Astrocyte (in vitro differentiated cells and primary cell): ENCODE data around the gene VGLL4. TPM values are rescaled to one million over a fixed set of nuclear protein-coding genes. Genes with fewer than 3 reads are reported as not detected.
A peak's percentile ranks its signal among the peaks of the same experiment; 100 is the strongest.

ENCODE experiments used
- DNase-seq: peaks from one replicate; pipeline ENCODE4 v3.0.0-alpha.2; 2010; ENCODE audit warnings: low read depth
- FAIRE-seq: peaks from 2 replicates; lab custom pipeline; 2011; peaks lifted over from hg19 to GRCh38; lab: Jason Lieb, UNC
- H2AFZ ChIP-seq: 2 replicates; pipeline ENCODE4 v1.6.0; 2012; ENCODE audit warnings: low read depth, low read length, inconsistent platforms
- H3K27ac ChIP-seq: 2 replicates; pipeline ENCODE4 v1.5.1; 2011; ENCODE audit warnings: low read depth, low read length, inconsistent platforms
- H3K27me3 ChIP-seq: 2 replicates; pipeline ENCODE4 v1.6.0; 2011; ENCODE audit warnings: low read length, inconsistent platforms; ENCODE audit not compliant: insufficient read depth
- H3K36me3 ChIP-seq: 2 replicates; pipeline ENCODE4 v1.5.1; 2011; ENCODE audit warnings: low read length, inconsistent platforms; ENCODE audit not compliant: insufficient read depth
- H3K4me1 ChIP-seq: 2 replicates; pipeline ENCODE4 v1.5.1; 2011; ENCODE audit warnings: low read length, inconsistent platforms; ENCODE audit not compliant: insufficient read depth
- H3K4me2 ChIP-seq: 2 replicates; pipeline ENCODE4 v1.6.0; 2012; ENCODE audit warnings: low read length, inconsistent platforms
- H3K4me3 ChIP-seq: 2 replicates; pipeline ENCODE4 v1.5.1; 2011; ENCODE audit warnings: low read depth, mild to moderate bottlenecking, low read length, inconsistent platforms; ENCODE audit not compliant: insufficient read depth
- H3K79me2 ChIP-seq: 2 replicates; pipeline ENCODE4 v1.6.0; 2012; ENCODE audit warnings: mild to moderate bottlenecking, low read length, inconsistent platforms; ENCODE audit not compliant: insufficient read depth
- H3K9ac ChIP-seq: 2 replicates; pipeline ENCODE4 v1.6.0; 2012; ENCODE audit warnings: mild to moderate bottlenecking, low read length, inconsistent platforms
- H3K9me3 ChIP-seq: 2 replicates; pipeline ENCODE4 v1.5.1; 2012; ENCODE audit warnings: low read depth, mild to moderate bottlenecking, low read length, inconsistent platforms; ENCODE audit not compliant: insufficient read depth
- H4K20me1 ChIP-seq: 2 replicates; pipeline ENCODE4 v1.6.0; 2012; ENCODE audit warnings: low read length, inconsistent platforms; ENCODE audit not compliant: insufficient read depth
- H3K27ac Mint-ChIP-seq: one replicate; pipeline ENCODE4 v1.8.0; 2021; ENCODE audit warnings: mild to moderate bottlenecking, mixed read lengths; ENCODE audit not compliant: unreplicated experiment
- H3K27me3 Mint-ChIP-seq: one replicate; pipeline ENCODE4 v1.8.0; 2021; ENCODE audit warnings: low read depth, mixed read lengths; ENCODE audit not compliant: unreplicated experiment
- H3K36me3 Mint-ChIP-seq: one replicate; pipeline ENCODE4 v1.8.0; 2021; ENCODE audit warnings: low read depth, mixed read lengths; ENCODE audit not compliant: unreplicated experiment
- H3K4me1 Mint-ChIP-seq: one replicate; pipeline ENCODE4 v1.8.0; 2021; ENCODE audit warnings: low read depth, mixed read lengths; ENCODE audit not compliant: unreplicated experiment
- H3K4me3 Mint-ChIP-seq: one replicate; pipeline ENCODE4 v1.8.0; 2021; ENCODE audit warnings: mild to moderate bottlenecking, moderate library complexity, mixed read lengths; ENCODE audit not compliant: unreplicated experiment
- H3K9me3 Mint-ChIP-seq: one replicate; pipeline ENCODE4 v1.8.0; 2021; ENCODE audit warnings: mild to moderate bottlenecking, mixed read lengths; ENCODE audit not compliant: unreplicated experiment
- EZH2 ChIP-seq: IDR thresholded peaks from 2 replicates; pipeline ENCODE4 v1.6.1; 2012; ENCODE audit warnings: mild to moderate bottlenecking, low read length, inconsistent platforms; ENCODE audit not compliant: insufficient read depth
- total RNA-seq: library from RNA; stranded (reverse); gene quantifications from 2 replicates; pipeline ENCODE4 v1.2.1, GENCODE V29; 2021
- TF ChIP-seq, protein P1 (sequence below): IDR thresholded peaks from 2 replicates; pipeline ENCODE4 v1.5.1; 2011; ENCODE audit warnings: low read depth, mild to moderate bottlenecking, inconsistent platforms, low read length, moderate library complexity; ENCODE audit not compliant: insufficient read depth

VGLL4 gene
- total RNA-seq, 1 donor from 2014 or later: 70.3 TPM

DNA sequence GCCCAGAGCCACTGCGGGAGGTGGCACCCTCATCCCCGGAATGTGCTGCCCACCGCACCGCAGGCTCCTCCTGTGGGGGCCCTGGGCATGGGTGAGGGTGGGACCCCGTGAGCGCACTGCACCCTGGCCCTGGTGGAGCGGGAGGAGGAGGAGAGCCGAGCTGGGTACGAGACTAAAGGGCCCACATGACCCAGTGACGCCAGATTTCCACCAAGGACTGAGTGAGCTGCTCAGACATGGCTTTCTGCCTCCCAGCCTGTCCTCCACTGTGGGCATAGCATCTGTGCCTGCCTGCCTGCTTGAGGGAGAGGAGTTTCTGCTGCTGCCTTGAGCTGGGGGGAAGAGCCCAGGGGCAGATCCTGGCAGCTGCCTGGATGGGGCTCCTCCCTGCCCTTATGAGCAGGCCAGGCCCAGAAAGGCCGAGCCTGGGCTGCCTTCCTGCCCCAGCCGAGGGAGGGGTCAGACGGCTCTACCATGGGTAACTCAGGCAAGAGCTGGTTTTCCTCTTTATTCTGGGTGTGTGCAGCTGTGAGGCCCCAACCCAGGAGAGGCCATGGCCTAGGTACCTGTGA, 88.4 kb downstream of the VGLL4 start:
- Histone ChIP-seq H3K4me3 (no peak overlapping the region), H3K9me3 (no peaks in the 10 kb centered on the region), H3K27me3 (no peaks in the 10 kb centered on the region), H3K79me2 (peaks cover 57% of the 10 kb centered on the region), H3K36me3 (peaks cover 11% of the 10 kb centered on the region), H3K4me1 (peaks cover 41% of the 10 kb centered on the region), H3K27ac (no peak overlapping the region), H4K20me1 (peaks cover 46% of the 10 kb centered on the region), H3K4me2 (no peak overlapping the region), H2AFZ (no peak overlapping the region), H3K9ac (no peak overlapping the region)
- H3K36me3 Mint-ChIP-seq: peaks cover 19% of the 10 kb centered on the region
- no peak for TF ChIP-seq EZH2
- TF ChIP-seq, protein P1, sequence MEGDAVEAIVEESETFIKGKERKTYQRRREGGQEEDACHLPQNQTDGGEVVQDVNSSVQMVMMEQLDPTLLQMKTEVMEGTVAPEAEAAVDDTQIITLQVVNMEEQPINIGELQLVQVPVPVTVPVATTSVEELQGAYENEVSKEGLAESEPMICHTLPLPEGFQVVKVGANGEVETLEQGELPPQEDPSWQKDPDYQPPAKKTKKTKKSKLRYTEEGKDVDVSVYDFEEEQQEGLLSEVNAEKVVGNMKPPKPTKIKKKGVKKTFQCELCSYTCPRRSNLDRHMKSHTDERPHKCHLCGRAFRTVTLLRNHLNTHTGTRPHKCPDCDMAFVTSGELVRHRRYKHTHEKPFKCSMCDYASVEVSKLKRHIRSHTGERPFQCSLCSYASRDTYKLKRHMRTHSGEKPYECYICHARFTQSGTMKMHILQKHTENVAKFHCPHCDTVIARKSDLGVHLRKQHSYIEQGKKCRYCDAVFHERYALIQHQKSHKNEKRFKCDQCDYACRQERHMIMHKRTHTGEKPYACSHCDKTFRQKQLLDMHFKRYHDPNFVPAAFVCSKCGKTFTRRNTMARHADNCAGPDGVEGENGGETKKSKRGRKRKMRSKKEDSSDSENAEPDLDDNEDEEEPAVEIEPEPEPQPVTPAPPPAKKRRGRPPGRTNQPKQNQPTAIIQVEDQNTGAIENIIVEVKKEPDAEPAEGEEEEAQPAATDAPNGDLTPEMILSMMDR: no peak
- H3K9me3 Mint-ChIP-seq: no peaks in the 10 kb centered on the region
- H3K27me3 Mint-ChIP-seq: no peaks in the 10 kb centered on the region
- peak overlapping the region; percentile 34 for H3K4me3 Mint-ChIP-seq
- DNase-seq (no peak), FAIRE-seq (no peak)
- peaks cover 35% of the 10 kb centered on the region for H3K4me1 Mint-ChIP-seq
- H3K27ac Mint-ChIP-seq: peak overlapping the region; percentile 82

DNA sequence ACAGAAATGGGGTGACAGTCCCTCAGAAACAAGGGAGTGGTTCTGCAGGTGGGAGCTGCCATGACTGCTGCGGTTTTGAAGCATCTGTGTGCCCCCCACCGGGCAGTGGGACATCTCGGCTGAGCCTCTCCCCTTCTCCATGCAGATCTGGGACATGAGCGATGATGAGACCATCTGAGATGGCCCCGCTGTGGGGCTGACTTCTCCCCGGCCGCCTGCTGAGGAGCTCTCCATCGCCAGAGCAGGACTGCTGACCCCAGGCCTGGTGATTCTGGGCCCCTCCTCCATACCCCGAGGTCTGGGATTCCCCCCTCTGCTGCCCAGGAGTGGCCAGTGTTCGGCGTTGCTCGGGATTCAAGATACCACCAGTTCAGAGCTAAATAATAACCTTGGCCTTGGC, 89.0 kb downstream of the VGLL4 start:
- Histone ChIP-seq H3K27me3 (no peaks in the 10 kb centered on the region), H4K20me1 (peaks cover 40% of the 10 kb centered on the region), H3K36me3 (peaks cover 8% of the 10 kb centered on the region), H3K27ac (no peak overlapping the region), H3K4me2 (no peak overlapping the region), H2AFZ (no peak overlapping the region), H3K9ac (no peak overlapping the region), H3K4me1 (peaks cover 41% of the 10 kb centered on the region), H3K4me3 (no peak overlapping the region), H3K9me3 (no peaks in the 10 kb centered on the region), H3K79me2 (peaks cover 50% of the 10 kb centered on the region)
- Mint-ChIP-seq H3K36me3 (peaks cover 15% of the 10 kb centered on the region), H3K27ac (no peak overlapping the region), H3K27me3 (no peaks in the 10 kb centered on the region), H3K4me1 (peaks cover 30% of the 10 kb centered on the region), H3K9me3 (no peaks in the 10 kb centered on the region), H3K4me3 (no peak overlapping the region)
- DNase-seq (no peak), FAIRE-seq (no peak)
- TF ChIP-seq, protein P1: no peak
- TF ChIP-seq EZH2: no peak

DNA sequence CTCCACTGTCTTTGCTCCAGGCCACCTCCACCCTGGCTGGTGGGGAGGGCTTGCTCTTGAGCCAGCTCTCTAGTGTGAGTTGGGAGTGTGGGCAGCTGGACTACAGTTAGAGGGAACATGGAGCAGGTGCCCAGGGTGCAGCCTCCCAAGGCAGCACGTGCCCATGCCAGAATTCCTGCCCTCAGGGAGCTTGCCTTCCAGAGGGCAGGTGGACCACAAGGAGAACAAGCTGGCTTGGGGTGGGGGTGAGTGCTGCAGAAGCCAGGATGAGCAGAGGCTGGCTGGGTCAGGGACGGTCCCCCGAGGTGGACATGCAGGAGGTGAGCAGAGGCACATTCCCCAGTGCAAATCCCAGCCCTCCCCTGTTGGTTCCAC, 89.5 kb downstream of the VGLL4 start:
- Histone ChIP-seq H3K4me1 (peaks cover 45% of the 10 kb centered on the region), H3K27me3 (no peaks in the 10 kb centered on the region), H2AFZ (no peak overlapping the region), H3K27ac (no peak overlapping the region), H3K9ac (no peak overlapping the region), H3K9me3 (no peaks in the 10 kb centered on the region), H3K36me3 (peaks cover 8% of the 10 kb centered on the region), H3K79me2 (peaks cover 46% of the 10 kb centered on the region), H3K4me2 (no peak overlapping the region), H3K4me3 (no peak overlapping the region), H4K20me1 (peaks cover 35% of the 10 kb centered on the region)
- Mint-ChIP-seq H3K4me3 (no peak overlapping the region), H3K36me3 (peaks cover 13% of the 10 kb centered on the region), H3K27ac (no peak overlapping the region), H3K9me3 (no peaks in the 10 kb centered on the region), H3K27me3 (no peaks in the 10 kb centered on the region), H3K4me1 (peaks cover 33% of the 10 kb centered on the region)
- FAIRE-seq (no peak), DNase-seq (no peak)
- TF ChIP-seq EZH2: no peak
- TF ChIP-seq, protein P1: no peak
